Nucleus accumbens (tissue), 56 donors: ENCODE measurements around the gene KCNIP4.

Experiments
- DNase-seq, 56 donors: peaks; one replicate each; lab custom pipeline; 2025; lab: John Stamatoyannopoulos, UW

Gene KCNIP4

DNA sequence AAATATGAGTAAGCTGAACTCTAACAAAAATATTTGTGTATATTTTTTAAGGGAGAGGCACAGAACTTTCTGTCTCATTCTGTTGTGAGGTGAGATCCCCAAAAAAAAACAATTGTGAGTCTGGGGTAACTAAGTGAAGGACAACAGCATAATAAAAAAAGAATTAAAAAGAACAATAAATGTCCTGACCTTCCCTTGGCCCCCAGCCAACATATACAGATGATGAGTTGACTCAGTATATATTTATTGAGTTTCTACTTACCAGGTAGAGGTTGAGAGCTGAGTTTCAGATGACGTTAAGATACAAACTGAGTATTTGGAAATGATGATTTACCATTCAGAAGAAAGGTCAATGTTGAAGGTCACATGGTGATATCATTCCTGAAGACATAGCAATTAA lies 239.5 kb downstream of the KCNIP4 start:
- DNase-seq: no peak

DNA sequence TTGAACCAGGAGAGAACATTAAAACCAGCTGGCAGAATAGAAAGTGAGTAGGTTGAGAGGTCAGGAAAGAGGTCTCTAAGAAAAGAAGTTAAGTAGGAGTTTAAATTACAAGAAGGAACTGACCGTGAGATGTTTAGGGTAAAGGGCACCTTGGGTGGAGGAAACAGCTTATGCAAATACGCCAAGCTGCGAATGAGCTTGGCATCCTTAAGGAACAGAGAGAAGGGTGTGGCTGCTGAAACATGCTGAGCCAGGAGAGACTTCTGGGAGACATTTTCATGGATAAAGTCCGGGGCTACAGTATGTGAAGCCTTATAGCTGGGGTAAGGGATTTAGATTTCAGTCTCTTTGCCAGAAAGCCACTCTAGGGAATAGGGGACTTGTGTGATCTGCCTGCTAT lies 249.1 kb downstream of the KCNIP4 start:
- DNase-seq: no peak

DNA sequence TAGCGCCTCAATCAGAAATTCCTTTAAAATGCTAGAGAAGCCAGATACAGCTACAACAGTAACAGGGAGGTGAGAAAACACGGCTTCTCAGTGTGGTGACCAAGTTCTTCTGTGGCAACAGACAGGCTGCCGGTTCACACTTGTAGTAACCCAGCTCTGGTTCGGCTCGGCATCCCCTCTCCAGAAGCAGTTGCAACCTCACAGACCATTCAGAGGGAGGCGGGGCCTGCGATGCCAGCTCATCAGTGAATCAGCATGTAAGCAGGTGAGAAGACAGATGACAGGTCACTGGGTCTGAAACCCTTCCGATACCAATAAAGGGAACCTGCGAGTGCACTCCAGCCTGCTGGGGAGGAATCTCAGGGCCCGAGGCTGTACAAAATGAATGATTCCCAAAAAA lies 251.0 kb downstream of the KCNIP4 start:
- DNase-seq: peak in 13 of 56 donors; percentile 0 to 40 (median 4)

DNA sequence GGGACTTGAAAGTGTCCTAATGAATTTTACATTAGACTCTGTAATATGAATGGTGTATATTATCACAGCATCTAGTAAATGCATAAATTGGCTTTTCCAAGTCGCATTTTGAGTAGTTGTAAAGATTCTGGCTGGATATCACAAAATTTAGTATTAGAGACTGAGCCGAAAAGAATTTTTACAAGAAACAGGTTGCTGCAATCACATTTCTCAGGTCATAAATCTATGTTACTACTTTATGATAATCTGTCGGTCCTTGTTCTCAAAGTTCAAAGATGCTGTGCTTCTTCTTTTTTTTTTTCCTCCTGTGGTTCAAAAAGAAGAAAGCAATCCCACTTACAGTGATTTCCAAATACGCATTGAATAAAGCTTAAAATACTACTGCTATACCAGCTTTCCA lies 253.4 kb downstream of the KCNIP4 start:
- no peak for DNase-seq

DNA sequence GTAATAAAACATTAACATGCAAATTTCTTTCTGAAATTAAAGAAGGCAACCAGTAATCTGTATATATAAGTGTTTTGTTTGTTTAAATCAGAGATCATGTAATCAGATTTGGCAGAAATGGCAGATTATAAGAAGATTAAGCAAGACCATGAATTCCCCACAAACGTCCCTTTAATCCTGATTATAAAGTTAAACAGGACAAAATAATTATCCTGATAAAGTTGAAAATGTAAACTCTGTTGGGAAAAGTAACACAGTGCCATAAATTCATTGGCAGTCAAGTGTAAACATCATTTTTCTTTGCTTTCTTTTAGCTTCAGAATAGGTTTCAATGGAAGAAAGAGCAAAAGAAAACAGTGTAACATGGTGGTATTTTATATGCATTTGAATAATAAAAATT lies 256.3 kb downstream of the KCNIP4 start:
- no peak for DNase-seq

DNA sequence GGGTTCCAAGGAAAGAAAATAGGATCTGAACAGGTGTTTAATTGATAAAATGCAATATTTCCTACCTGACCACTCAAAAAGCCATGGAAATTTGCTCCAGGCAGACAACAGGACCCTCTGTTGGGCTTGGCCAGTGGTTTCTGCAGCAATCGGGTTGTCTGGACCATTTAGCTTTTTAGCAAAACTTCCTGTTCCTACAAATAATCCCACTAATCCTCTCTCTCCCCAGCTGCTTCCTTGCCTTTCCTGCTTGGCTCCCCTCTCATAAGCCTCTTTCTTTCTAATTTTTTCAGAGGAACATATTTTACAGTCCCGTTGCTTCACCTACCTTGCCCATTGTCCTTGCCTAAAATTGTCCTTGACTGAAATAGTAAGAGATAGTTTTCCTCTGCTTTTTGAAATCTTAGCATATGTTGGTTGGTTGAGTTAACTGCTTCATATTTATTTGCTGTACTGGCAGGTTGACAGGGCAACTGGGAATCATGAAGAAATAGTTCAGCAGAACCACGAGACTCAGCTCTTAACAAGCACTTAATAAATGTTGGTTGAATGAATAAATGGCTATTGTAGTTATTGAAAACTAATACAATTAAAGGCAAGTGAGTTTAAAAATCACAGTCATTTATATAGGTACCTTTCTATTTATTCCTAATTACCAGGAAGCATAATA lies 259.8 kb downstream of the KCNIP4 start:
- no peak for DNase-seq

DNA sequence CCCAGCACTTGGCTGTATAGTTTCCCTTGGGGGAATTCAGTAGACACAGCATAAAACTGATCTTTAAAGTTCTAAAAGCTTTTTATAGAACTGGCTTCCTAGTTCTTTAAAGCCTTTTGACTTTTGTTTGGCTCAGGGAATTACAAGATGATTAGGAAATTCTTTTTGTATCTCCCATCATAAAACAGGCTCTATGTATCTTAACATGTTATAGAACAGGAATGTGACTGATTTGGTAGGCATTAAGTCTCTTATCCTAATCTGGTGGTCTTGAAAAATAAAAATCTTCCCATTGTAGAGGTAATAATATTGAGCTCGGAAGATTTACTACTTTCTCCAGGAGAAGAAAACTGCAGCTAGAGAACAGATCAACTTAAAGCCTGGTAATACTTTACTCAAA lies 262.7 kb downstream of the KCNIP4 start:
- no peak for DNase-seq

DNA sequence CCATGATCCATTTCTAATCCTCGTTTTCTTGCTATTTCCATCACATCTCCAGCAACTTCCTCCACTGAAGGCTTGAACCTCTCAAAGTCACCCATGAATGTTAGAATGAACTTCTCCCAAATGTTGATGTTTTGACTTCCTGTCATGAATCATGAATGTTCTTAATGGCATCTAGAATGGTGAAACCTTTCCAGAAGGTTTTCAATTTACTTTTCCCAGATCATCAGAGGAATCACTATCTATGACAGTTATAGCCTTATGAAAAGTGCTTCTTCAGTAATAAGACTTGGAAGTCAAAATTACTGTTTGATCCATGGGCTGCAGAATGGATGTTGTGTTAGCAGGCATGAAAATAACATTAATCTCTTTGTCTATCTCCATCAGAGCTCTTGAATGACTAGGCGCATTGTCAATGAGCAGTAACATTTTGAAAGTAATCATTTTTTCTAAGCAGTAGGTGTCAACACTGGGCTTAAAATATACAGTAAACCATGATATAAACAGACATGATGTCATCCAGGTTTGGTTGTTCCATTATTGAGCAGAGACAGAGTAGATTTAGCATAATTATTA lies 268.2 kb downstream of the KCNIP4 start:
- no peak for DNase-seq

DNA sequence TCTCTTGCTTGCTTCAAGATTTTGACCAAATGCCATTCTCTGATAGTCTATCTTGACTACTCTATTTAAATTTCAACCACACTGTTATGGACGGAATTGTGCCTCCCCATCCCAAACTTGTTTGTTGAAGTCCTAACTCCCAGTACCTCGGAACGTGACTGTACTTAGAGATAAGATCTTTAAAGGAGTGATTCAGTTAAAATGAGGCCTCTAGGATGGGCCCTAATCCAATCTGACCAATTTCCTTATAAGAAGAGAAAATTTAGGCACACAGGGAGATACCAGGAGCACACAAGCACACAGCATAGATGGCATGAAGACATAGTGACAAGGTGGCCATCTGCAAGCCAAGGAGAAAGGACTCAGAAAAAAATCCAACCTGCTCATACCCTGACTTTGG lies 269.9 kb downstream of the KCNIP4 start:
- no peak for DNase-seq

DNA sequence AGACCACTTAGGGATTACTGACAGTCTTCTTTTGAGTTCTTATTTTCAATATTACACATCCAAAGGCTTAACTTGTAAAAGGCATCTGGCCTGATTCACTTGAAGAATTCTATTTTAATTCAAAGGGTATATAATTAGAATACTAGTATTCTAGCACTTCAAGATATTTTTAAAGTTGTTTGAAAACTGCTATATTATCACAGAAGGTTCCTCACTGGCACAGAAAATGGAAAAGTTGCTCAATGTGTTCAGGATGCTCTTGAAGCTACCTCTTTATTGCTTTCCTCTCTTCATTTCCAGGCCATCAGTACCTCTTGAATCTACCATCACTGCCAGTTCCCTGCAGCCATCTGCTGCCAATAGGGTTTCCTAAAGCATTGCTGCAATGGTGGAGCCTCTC lies 271.4 kb downstream of the KCNIP4 start:
- DNase-seq: peak in 1 of 56 donors; percentile 1

DNA sequence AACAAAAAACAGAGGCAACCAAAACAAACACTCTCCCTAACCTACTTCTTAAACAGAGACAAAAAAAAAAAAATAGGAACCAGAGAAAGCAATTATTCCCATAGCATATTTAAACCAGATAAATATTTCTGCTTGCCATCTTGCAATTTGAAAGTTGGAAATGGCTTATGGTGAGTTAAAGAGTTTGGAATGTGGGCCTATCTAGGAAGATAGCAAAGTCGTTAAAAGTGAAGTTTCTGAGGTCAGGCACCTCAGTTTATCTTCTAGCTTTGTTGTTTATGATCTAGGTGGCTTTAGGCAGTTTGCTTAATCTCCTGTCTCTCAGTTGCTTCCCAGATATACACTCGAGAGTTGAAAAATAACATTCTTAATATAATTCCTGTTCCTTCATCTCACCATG lies 284.2 kb downstream of the KCNIP4 start:
- DNase-seq: no peak

DNA sequence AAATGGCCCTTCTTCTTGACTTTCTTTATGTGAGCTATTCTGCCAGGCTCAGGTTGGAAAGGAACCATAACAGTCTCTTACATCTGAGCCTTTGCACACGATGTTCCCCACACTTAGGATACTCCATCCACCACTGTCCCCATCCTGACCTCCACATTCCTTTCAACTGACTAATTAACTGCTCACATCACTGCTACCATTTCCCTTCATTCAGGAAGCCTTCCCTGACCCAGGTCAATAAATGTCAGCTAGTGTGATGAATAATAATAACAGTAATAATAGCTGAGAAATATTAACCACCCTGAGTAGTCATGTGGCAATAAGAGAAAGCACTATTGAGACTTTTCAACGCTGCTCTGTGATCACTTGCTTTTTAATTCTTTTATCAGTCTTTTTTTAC lies 291.7 kb downstream of the KCNIP4 start:
- DNase-seq: no peak

DNA sequence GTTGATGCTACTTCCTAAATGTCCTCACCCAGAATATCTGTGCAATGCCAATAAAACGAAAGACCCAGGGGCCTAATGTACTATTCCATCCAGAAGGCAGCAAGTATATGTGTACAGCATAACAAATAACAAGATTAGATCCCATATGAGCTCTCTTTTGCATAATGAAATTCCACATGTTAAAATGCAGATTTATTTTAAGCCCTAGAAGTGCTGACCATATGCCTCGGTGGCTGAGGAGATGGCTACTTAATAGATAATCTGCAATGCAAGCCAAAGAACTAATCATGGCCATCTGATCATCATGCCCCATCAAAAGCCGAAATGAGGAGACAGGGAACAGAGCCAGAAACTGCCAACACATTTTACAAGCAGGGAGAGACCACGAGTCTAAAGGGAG lies 293.5 kb downstream of the KCNIP4 start:
- no peak for DNase-seq

DNA sequence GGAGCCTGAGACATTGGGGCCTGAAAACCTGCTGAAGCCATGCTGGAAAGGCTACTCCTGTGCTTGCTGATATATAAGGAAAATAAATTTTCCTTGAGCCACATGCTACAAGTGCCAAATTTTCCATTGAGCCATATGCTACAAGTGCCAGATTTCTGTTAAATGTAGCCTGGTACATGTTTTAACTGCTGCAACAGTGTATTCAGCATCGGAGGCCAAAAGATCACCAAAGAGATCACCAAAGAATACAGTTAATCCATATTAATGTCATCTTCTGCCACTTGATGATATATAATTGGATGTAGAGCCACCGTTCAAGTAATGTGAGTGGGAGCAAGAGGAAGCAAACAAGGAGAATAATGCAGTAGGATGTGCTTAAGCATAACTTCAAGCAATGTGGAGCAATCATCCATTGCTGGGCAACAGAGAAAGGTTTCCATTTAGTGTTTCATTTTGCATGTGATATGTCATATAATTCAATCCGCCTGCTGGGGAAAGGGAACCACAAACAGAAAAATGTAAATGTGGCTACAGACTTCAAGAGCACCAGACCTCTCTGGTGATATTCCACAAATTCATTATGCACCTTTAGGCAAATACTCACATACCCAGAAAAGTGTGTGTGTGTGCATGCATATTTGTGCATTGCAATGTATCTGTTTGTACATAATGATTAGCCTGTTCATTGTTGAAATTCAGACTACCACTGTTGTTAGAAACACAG lies 295.9 kb downstream of the KCNIP4 start:
- DNase-seq: no peak

DNA sequence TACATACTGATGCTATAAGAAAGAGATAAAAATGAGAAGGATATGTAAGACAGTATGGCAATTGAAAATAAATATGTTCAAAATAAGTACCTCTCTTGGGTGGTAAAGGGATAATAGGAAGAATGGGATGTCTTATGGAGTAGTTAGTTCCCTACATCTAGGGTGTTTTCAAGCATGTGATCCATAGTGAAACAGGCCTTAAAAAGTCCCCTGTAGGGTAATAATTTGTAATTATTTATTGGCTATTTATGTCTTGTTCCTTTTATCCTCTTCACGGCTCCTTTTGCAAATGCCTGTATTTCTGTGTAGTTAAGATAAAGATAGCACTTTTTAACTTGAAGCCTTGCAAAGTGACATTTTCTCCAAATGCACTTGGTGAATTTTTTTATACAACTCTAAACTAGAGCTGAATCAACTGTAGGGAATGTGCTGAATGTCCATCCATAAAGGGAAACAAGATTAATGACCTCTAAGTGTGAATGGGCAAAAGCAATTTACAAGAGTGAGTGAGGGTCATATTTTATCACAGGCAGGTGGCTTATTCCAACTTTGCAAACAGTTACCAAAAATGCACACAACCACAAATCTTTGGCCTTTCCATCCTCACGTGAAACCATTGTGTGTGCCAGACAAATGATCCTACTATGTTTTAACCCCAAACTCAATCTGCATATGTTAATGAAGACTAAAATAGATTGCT lies 299.0 kb downstream of the KCNIP4 start:
- no peak for DNase-seq

DNA sequence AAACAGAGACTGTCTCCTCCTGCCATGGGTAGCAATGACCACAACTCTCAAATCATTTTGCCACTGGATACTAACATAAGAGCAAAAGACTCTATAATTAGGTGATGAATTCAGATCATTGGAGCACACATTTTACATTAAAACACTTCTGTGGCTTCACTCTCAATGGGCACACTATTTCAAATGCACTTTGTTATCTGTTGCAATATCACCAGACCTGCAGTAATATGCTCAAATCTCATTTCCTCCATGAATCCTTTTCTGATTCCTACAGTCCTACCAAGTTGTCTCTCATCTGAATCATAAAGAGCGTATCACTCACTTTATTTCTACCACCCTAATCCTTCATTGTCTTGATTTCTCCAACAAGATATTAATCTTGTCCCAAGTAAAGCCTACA lies 302.8 kb downstream of the KCNIP4 start:
- no peak for DNase-seq

DNA sequence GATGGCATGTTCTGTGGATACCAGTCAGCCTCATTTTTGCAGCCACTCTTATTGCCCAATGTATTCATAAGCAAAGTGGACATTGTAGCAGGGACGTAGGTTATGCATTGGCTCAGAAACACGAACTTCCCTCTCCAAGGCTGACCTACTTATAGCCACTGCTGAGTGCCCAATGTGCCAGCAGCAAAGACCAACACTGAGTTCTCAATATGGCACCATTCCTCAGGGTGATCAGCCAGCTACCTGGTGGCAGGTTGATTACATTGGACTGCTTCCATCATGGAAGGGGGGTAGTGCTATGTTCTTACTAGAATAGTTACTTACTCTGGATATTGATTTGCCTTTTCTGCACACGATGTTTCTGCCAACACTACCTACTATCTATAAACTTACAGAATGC lies 306.9 kb downstream of the KCNIP4 start:
- DNase-seq: no peak

DNA sequence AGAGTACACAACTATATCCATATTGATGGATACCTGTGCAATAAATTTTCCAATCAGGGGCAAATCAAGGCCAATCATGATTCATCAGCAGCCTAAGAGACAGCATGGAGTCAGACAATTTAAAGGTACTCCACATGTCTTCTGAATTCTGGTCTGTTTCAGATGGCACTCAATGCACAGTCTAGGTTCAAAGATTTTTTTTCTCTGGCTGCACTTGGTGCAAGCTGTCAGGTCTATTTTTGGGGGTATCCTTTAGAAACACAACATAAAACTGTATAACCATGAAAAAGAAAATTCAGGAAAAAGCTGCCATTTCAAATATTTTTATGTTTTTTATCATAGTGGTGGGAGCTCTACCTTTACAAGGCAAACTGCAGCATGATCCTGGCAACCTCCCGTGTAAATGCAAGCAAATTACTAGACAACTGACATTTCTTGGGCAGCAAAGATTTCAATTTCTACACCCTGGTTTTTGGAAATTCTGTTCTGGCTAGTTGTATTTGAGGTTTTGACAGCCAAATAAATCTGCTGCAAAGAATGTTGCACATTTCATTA lies 310.3 kb downstream of the KCNIP4 start:
- DNase-seq: no peak

DNA sequence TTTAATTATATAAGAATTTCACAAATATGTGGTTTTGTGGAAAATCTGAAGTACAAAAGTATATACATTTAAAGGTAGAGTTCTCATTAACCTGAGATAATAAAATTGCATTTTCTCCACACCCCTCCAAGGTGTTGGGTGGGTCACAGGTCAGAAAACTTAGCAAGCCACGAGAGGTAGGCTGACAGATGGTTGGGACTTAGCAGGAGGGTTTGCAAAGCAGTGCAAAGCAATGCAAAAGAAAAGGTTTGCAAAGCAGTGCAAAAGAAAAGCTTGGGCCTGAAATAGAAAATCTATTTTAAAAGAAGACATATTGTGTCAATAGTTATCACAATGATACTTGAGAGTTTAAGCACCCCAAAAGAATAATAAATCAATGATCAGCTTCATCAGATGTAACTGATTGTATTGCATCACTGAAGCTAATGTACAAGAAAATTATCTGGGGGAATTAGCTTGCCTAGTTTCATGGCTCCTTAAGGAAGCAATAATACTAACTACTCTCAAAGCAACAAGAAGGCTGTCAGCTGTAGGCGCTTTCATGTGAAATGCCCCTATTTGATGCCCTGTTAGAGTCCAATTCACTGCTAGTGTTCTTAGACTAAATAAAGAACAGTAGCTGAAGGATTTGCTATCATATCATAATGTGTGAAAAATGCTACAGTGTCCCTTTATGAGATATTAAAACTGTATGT lies 319.5 kb downstream of the KCNIP4 start:
- DNase-seq: no peak

DNA sequence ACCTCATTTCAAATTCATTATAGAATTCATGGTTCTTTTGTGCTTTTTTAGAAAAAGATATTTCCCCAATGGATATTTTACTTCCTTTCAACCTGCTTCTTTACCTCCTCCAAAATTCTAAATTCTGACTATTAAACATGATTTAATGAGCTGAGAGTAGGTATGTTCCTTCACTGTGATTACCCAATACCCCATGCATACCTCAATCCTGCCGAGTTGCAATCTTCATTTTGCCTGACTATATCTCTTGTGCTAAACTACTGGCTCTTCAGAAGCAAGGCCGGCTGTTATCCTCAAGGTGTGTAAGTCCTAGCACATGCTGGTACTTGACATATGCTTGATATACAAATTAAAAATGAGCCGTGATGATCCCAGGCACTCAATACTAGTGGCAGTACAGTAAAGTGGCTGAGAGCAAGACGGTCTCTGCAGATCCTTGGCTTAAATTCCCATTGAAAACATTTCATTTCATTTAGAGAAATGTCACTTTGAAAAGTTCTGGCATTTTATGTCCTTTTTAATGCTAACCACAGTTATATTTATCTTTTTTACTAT lies 320.4 kb downstream of the KCNIP4 start:
- no peak for DNase-seq
